ENCODE data around the gene VRTN. TPM values are rescaled to one million over a fixed set of nuclear protein-coding genes. Genes with fewer than 3 reads are reported as not detected.

The VRTN gene, protein sequence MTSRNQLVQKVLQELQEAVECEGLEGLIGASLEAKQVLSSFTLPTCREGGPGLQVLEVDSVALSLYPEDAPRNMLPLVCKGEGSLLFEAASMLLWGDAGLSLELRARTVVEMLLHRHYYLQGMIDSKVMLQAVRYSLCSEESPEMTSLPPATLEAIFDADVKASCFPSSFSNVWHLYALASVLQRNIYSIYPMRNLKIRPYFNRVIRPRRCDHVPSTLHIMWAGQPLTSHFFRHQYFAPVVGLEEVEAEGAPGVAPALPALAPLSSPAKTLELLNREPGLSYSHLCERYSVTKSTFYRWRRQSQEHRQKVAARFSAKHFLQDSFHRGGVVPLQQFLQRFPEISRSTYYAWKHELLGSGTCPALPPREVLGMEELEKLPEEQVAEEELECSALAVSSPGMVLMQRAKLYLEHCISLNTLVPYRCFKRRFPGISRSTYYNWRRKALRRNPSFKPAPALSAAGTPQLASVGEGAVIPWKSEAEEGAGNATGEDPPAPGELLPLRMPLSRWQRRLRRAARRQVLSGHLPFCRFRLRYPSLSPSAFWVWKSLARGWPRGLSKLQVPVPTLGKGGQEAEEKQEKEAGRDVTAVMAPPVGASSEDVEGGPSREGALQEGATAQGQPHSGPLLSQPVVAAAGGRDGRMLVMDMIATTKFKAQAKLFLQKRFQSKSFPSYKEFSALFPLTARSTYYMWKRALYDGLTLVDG
- not detected for polyA plus RNA-seq (2012; ENCODE audit: insufficient read length, low read depth)

- TF ChIP-seq, protein P1, sequence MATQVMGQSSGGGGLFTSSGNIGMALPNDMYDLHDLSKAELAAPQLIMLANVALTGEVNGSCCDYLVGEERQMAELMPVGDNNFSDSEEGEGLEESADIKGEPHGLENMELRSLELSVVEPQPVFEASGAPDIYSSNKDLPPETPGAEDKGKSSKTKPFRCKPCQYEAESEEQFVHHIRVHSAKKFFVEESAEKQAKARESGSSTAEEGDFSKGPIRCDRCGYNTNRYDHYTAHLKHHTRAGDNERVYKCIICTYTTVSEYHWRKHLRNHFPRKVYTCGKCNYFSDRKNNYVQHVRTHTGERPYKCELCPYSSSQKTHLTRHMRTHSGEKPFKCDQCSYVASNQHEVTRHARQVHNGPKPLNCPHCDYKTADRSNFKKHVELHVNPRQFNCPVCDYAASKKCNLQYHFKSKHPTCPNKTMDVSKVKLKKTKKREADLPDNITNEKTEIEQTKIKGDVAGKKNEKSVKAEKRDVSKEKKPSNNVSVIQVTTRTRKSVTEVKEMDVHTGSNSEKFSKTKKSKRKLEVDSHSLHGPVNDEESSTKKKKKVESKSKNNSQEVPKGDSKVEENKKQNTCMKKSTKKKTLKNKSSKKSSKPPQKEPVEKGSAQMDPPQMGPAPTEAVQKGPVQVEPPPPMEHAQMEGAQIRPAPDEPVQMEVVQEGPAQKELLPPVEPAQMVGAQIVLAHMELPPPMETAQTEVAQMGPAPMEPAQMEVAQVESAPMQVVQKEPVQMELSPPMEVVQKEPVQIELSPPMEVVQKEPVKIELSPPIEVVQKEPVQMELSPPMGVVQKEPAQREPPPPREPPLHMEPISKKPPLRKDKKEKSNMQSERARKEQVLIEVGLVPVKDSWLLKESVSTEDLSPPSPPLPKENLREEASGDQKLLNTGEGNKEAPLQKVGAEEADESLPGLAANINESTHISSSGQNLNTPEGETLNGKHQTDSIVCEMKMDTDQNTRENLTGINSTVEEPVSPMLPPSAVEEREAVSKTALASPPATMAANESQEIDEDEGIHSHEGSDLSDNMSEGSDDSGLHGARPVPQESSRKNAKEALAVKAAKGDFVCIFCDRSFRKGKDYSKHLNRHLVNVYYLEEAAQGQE (IDR thresholded peaks at IDR 0.05; ENCODE audit: insufficient read depth in 1 of 2, low read depth in 2 of 2, low read length in 2 of 2): no peak
- TF ChIP-seq TAF1 (IDR thresholded peaks at IDR 0.05; ENCODE audit: borderline replicate concordance, insufficient read depth, low read length): no peak
- TF ChIP-seq FOXP2 (optimal IDR thresholded peaks at IDR 0.05; ENCODE audit: borderline replicate concordance, extremely low read depth, extremely low read length, insufficient read depth): no peak
- no peak for TF ChIP-seq POLR2AphosphoS5 (IDR thresholded peaks at IDR 0.05; ENCODE audit: low read depth, low read length)
Measured at GRCh38 chr14:74348241-74348734, at the start of gene VRTN. VRTN (plus strand) TSS chr14:74348471; CDS start chr14:74356784, 8,313 bp downstream.

- no peak for TF ChIP-seq FOXP2 (optimal IDR thresholded peaks at IDR 0.05; ENCODE audit: borderline replicate concordance, extremely low read depth, extremely low read length, insufficient read depth)
- TF ChIP-seq SIN3A (IDR thresholded peaks at IDR 0.05; ENCODE audit: borderline replicate concordance, insufficient read depth, low read length): 0 out of 2 replicates have a peak, but pooled peaks have one; percentile 48
Measured at GRCh38 chr14:74299061-74299545, 49.2 kb upstream of the VRTN start.

- TF ChIP-seq POLR2AphosphoS5 (IDR thresholded peaks at IDR 0.05; ENCODE audit: low read depth, low read length) (no peak), FOXP2 (optimal IDR thresholded peaks at IDR 0.05; ENCODE audit: borderline replicate concordance, extremely low read depth, extremely low read length, insufficient read depth) (no peak), SIN3A (IDR thresholded peaks at IDR 0.05; ENCODE audit: borderline replicate concordance, insufficient read depth, low read length) (no peak), TAF1 (IDR thresholded peaks at IDR 0.05; ENCODE audit: borderline replicate concordance, insufficient read depth, low read length) (no peak)
- TF ChIP-seq, protein P1 (IDR thresholded peaks at IDR 0.05; ENCODE audit: insufficient read depth in 1 of 2, low read depth in 2 of 2, low read length in 2 of 2): no peak
Measured at GRCh38 chr14:74301594-74302151, 46.6 kb upstream of the VRTN start.

DNA sequence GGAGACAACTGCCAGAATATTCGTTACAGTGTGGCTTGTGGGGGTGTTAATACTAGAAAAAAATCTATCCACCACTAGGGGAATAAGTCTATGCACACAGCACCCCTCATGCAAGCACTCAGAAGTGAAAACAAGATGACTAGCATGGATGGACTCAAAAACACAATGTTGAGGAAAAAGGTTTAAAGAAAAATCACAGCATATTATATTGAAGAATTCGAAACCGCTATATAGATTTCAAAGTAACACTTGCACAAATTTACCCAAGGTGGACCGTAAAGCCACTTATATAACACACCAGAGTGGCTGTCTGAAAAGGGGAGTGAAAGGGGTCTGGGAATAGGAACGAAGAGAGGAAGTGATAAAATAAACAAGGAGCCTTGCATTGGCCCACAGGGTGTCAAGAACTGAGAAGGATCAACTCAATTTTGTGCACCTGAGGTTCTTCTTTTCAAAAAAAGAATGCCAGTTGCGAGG lies 46.1 kb upstream of the VRTN start:
- TF ChIP-seq SIN3A (IDR thresholded peaks at IDR 0.05; ENCODE audit: borderline replicate concordance, insufficient read depth, low read length) (no peak), FOXP2 (optimal IDR thresholded peaks at IDR 0.05; ENCODE audit: borderline replicate concordance, extremely low read depth, extremely low read length, insufficient read depth) (no peak), POLR2AphosphoS5 (IDR thresholded peaks at IDR 0.05; ENCODE audit: low read depth, low read length) (no peak), TAF1 (IDR thresholded peaks at IDR 0.05; ENCODE audit: borderline replicate concordance, insufficient read depth, low read length) (no peak)
- TF ChIP-seq, protein P1 (IDR thresholded peaks at IDR 0.05; ENCODE audit: insufficient read depth in 1 of 2, low read depth in 2 of 2, low read length in 2 of 2): no peak

Measured in PFSK-1 (cell line).